B cell (primary cell): ENCODE data around the gene PACSIN2. TPM values are rescaled to one million over a fixed set of nuclear protein-coding genes. Genes with fewer than 3 reads are reported as not detected.

ENCODE experiments used
- ATAC-seq: fragments of 200-7000 bp; cut with Tn5 transposase; one replicate; pipeline ENCODE4 v1.10.0; 2021; ENCODE audit warnings: low read depth, mild to moderate bottlenecking, moderate number of reproducible peaks, moderate library complexity
- CTCF ChIA-PET: fragments of 350-600 bp; sonication (Branson Sonifier 250); formaldehyde crosslinking; loops from one replicate; lab custom pipeline; 2021; ENCODE audit warnings: antibody characterized with exemption, inconsistent platforms; lab: Charles Lee
- POLR2A ChIA-PET: fragments of 350-600 bp; sonication (Branson Sonifier 250); formaldehyde crosslinking; loops from one replicate; lab custom pipeline; 2021; ENCODE audit warnings: antibody characterized with exemption; lab: Charles Lee
- DNase-seq: peaks from one replicate; pipeline ENCODE4 v3.0.0; 2013
- H2AFZ ChIP-seq: 2 replicates; pipeline ENCODE4 v1.6.1; 2012; ENCODE audit warnings: mild to moderate bottlenecking, low read depth, low read length; ENCODE audit not compliant: insufficient read depth, poor library complexity, severe bottlenecking
- H3K27ac ChIP-seq, 2 donors: 1 replicate in 1 of 2; 2 replicates in 1 of 2; pipeline ENCODE4 v1.5.1; 2012 to 2013; ENCODE audit warnings: low read length in 2 of 2, mild to moderate bottlenecking in 2 of 2, moderate library complexity in 1 of 2
- H3K27me3 ChIP-seq, 4 experiments: fragments of 200-600 bp in 1 of 4; sonication (generic) in 1 of 4; replicated peaks in 1 of 4; 1 replicate in 2 of 4; 2 replicates in 2 of 4; pipeline versions ENCODE4 v1.6.1 to v1.7.0; 2013 to 2016; ENCODE audit warnings: low read length in 3 of 4, mild to moderate bottlenecking in 2 of 4, mixed read lengths in 1 of 4, moderate library complexity in 1 of 4; ENCODE audit not compliant: insufficient read depth in 4 of 4, control insufficient read depth in 3 of 4; ENCODE audit errors: control extremely low read depth in 1 of 4
- H3K36me3 ChIP-seq, 2 experiments: replicated peaks in 1 of 2; 1 replicate in 1 of 2; 2 replicates in 1 of 2; pipeline versions ENCODE4 v1.6.1 to v1.7.1; 2013; ENCODE audit warnings: low read length in 1 of 2; ENCODE audit not compliant: insufficient read depth in 2 of 2, control insufficient read depth in 1 of 2; ENCODE audit errors: control extremely low read depth in 1 of 2, extremely low read depth in 1 of 2
- H3K4me1 ChIP-seq, 2 donors: fragments of 200-600 bp in 1 of 2; sonication (generic) in 1 of 2; 1 replicate in 1 of 2; 2 replicates in 1 of 2; pipeline versions ENCODE4 v1.5.1 to v1.6.1; 2013 to 2017; ENCODE audit warnings: low read length in 2 of 2; ENCODE audit not compliant: control insufficient read depth in 2 of 2, insufficient read depth in 2 of 2
- H3K4me2 ChIP-seq: replicated peaks from 2 replicates; pipeline ENCODE3; 2012; ENCODE audit warnings: mild to moderate bottlenecking, low read depth, low read length; ENCODE audit not compliant: poor library complexity, severe bottlenecking
- H3K4me3 ChIP-seq, 5 experiments: fragments of 200-600 bp in 1 of 5; sonication (generic) in 1 of 5; 1 replicate in 3 of 5; 2 replicates in 2 of 5; pipeline versions ENCODE4 v1.5.1 to v1.7.0; 2011 to 2016; ENCODE audit warnings: low read length in 4 of 5, mild to moderate bottlenecking in 4 of 5, low read depth in 2 of 5, control low read depth in 1 of 5, moderate library complexity in 1 of 5; ENCODE audit not compliant: insufficient read depth in 1 of 5; ENCODE audit errors: control extremely low read depth in 1 of 5, extremely low read depth in 1 of 5
- H3K79me2 ChIP-seq: fragments of 200-600 bp; sonication (generic); one replicate; pipeline ENCODE4 v1.6.0; 2016; ENCODE audit warnings: low read length; ENCODE audit not compliant: control insufficient read depth, insufficient read depth
- H3K9ac ChIP-seq: fragments of 200-600 bp; sonication (generic); 2 replicates; pipeline ENCODE4 v1.6.1; 2017; ENCODE audit warnings: mild to moderate bottlenecking, low read length, moderate library complexity
- H3K9me3 ChIP-seq, 3 donors: one replicate each; pipeline versions ENCODE4 v1.6.1 to v1.7.1; 2013; ENCODE audit warnings: low read length in 2 of 3; ENCODE audit not compliant: control insufficient read depth in 2 of 3, insufficient read depth in 1 of 3; ENCODE audit errors: control extremely low read depth in 1 of 3
- H4K20me1 ChIP-seq: 2 replicates; pipeline ENCODE4 v1.6.0; 2012; ENCODE audit warnings: mild to moderate bottlenecking, low read length; ENCODE audit not compliant: insufficient read depth, control insufficient read depth, poor library complexity, severe bottlenecking
- H3K27ac Mint-ChIP-seq: one replicate; pipeline ENCODE4 v1.8.0; 2021; ENCODE audit warnings: mixed read lengths
- H3K27me3 Mint-ChIP-seq: one replicate; pipeline ENCODE4 v1.8.0; 2021; ENCODE audit warnings: mixed read lengths
- H3K4me1 Mint-ChIP-seq: one replicate; pipeline ENCODE4 v1.8.0; 2021; ENCODE audit warnings: mixed read lengths
- H3K4me3 Mint-ChIP-seq: one replicate; pipeline ENCODE4 v1.8.0; 2021; ENCODE audit warnings: mixed read lengths
- H3K9me3 Mint-ChIP-seq: one replicate; pipeline ENCODE4 v1.8.0; 2022; ENCODE audit warnings: mixed read lengths; ENCODE audit not compliant: insufficient read depth
- EZH2 ChIP-seq: IDR thresholded peaks from 2 replicates; pipeline ENCODE4 v1.6.1; 2012; ENCODE audit warnings: borderline replicate concordance, low read depth, mild to moderate bottlenecking, moderate library complexity, low read length; ENCODE audit not compliant: insufficient read depth, poor library complexity, severe bottlenecking
- WGBS: methylation state at CpG from one replicate; pipeline ENCODE4 v1.1.5; 2013; ENCODE audit warnings: missing lambda C conversion rate; ENCODE audit not compliant: insufficient coverage; 5-methylcytosine and 5-hydroxymethylcytosine counted together
- intact Hi-C: fragments of 100-400 bp; cut with micrococcal nuclease; formaldehyde crosslinking; loops from one replicate; pipeline ENCODE4 v1.10.0; 2022
- polyA plus RNA-seq: library from polyadenylated mRNA; depleted of rRNA; stranded (reverse); fragments of >200 nt; gene quantifications from 2 replicates; pipeline ENCODE4 v1.2.3, GENCODE V29; 2012
- total RNA-seq, 2 donors: library from RNA; stranded (reverse); fragments of 120-200 nt in 1 of 2; gene quantifications; 1 replicate in 1 of 2; 2 replicates in 1 of 2; pipeline versions ENCODE4 v1.2.3 to v1.2.4, GENCODE V29; 2013 to 2022
- TF ChIP-seq, protein P1 (sequence below): fragments of 200-600 bp; IDR thresholded peaks from one replicate; pipeline ENCODE4 v1.8.0; 2022; ENCODE audit warnings: antibody characterized with exemption, mild to moderate bottlenecking

The PACSIN2 gene
- total and polyA plus RNA-seq, 2 donors (not counting 1 experiment from before 2014, with no cell fraction given): 26.9 to 59.3 TPM

DNA sequence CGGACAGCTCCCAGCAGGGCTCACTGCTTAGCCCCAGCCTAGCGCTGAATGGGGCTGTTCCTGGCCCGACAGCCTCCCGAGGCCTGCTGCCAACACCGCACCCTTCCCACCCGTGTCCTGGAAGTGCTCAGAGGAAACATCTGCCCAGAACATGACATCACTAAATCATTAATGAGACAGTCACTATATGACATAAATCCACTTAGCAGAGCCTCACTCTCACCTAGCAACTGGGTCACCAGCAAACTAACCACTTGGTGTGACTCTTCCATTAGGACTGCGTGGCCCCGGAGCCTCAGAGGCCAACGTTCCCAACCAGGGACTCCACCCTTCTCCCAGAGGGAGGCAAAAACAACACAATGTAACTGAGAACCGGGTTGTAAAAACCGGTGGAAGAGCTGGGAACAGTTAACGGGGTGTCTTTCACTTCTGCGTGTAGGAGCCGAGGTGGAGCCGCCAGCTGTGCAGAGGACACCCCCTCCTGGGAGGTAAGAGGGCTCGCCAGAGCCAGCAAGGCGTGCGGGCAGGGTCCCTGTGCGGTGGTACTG is 21.4 kb upstream of the PACSIN2 start:
- Histone ChIP-seq H3K36me3 (no peaks in the 10 kb centered on the region), H4K20me1 (no peaks in the 10 kb centered on the region), H3K4me3 (no peak overlapping the region), H3K27me3 (no peaks in the 10 kb centered on the region), H3K79me2 (no peaks in the 10 kb centered on the region), H3K4me1 (peaks cover 0 to 6% of the 10 kb centered on the region in 2 donors), H3K9ac (no peak overlapping the region), H3K27ac (no peak overlapping the region), H3K4me2 (no peak overlapping the region), H3K9me3 (no peaks in the 10 kb centered on the region), H2AFZ (no peak overlapping the region)
- no peak overlapping the region for H3K27ac Mint-ChIP-seq
- no peaks in the 10 kb centered on the region for H3K9me3 Mint-ChIP-seq
- H3K4me1 Mint-ChIP-seq: peaks cover 5% of the 10 kb centered on the region
- POLR2A ChIA-PET: no interaction called here
- intact Hi-C loops: no loop called here
- no peak for TF ChIP-seq EZH2
- TF ChIP-seq, protein P1, sequence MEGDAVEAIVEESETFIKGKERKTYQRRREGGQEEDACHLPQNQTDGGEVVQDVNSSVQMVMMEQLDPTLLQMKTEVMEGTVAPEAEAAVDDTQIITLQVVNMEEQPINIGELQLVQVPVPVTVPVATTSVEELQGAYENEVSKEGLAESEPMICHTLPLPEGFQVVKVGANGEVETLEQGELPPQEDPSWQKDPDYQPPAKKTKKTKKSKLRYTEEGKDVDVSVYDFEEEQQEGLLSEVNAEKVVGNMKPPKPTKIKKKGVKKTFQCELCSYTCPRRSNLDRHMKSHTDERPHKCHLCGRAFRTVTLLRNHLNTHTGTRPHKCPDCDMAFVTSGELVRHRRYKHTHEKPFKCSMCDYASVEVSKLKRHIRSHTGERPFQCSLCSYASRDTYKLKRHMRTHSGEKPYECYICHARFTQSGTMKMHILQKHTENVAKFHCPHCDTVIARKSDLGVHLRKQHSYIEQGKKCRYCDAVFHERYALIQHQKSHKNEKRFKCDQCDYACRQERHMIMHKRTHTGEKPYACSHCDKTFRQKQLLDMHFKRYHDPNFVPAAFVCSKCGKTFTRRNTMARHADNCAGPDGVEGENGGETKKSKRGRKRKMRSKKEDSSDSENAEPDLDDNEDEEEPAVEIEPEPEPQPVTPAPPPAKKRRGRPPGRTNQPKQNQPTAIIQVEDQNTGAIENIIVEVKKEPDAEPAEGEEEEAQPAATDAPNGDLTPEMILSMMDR: no peak
- no peak for DNase-seq
- no peaks in the 10 kb centered on the region for H3K27me3 Mint-ChIP-seq
- no peak for ATAC-seq
- CTCF ChIA-PET: interaction anchor here (0.7 to 4.9 kb wide), 2 partner anchors 169 to 310 kb away, joined by 4 to 35 read pairs; no protein-coding TSS in a partner anchor
- H3K4me3 Mint-ChIP-seq: no peak overlapping the region
- WGBS: 56% methylated on average over 18 of the region's 19 CpGs

DNA sequence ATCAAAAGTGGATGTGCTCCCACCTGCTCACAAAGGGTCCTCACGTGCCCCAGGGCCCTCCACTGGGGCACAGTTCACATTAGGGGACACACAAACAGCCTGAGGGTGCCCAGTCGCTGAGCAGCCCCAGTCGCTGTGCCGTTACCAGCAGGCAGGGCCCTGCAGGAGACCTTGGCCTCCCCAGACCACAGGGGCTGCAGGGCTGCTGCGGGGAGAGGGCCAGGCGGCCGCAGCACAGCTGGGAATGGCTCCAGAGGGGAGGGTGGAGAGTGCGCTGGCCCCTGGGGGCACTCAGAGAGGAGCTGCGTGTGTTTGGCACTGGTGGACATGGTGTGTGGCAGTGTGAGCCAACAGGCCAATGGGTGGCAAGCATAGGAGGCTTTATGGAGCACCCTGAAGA is 20.3 kb upstream of the PACSIN2 start:
- no peaks in the 10 kb centered on the region for H3K9me3 Mint-ChIP-seq
- no peak for TF ChIP-seq EZH2
- TF ChIP-seq, protein P1: no peak
- H3K79me2 ChIP-seq: no peaks in the 10 kb centered on the region
- H3K4me2 ChIP-seq: no peak overlapping the region
- H2AFZ ChIP-seq: no peak overlapping the region
- H3K4me1 Mint-ChIP-seq: peaks cover 5% of the 10 kb centered on the region
- H3K4me1 ChIP-seq: peaks cover 0 to 6% of the 10 kb centered on the region in 2 donors
- H3K9me3 ChIP-seq: no peaks in the 10 kb centered on the region
- POLR2A ChIA-PET: no interaction called here
- H3K4me3 Mint-ChIP-seq: no peak overlapping the region
- ATAC-seq (no peak), DNase-seq (no peak)
- WGBS: 97% methylated on average over 9 of the region's 9 CpGs
- H3K27ac ChIP-seq: no peak overlapping the region
- H3K36me3 ChIP-seq: no peaks in the 10 kb centered on the region
- no peak overlapping the region for H3K27ac Mint-ChIP-seq
- H4K20me1 ChIP-seq: no peaks in the 10 kb centered on the region
- intact Hi-C loops: no loop called here
- no peaks in the 10 kb centered on the region for H3K27me3 ChIP-seq
- no peak overlapping the region for H3K4me3 ChIP-seq
- CTCF ChIA-PET: interaction anchor here (1.1 to 4.9 kb wide), 4 partner anchors 19 to 256 kb away, joined by 3 to 35 read pairs (median 4); no protein-coding TSS in a partner anchor
- H3K9ac ChIP-seq: no peak overlapping the region
- no peaks in the 10 kb centered on the region for H3K27me3 Mint-ChIP-seq
